ENCODE results near the gene SPPL2A. TPM values are rescaled to one million over a fixed set of nuclear protein-coding genes. Genes with fewer than 3 reads are reported as not detected.

SPPL2A gene
- total and polyA plus RNA-seq, 4 donors, result 67.5 to 135 (median 93.2) TPM

- TF ChIP-seq HNF4A (conservative IDR thresholded peaks at IDR 0.05) (no peak), MAX (IDR thresholded peaks at IDR 0.05) (no peak)
- Histone ChIP-seq H3K9ac (ENCODE audit: low read depth in 1 of 2, low read length in 2 of 2) (no peak overlapping the region), H3K4me1 (ENCODE audit: control insufficient read depth in 4 of 4, insufficient read depth in 4 of 4, low read length in 3 of 4) (no peaks in the 10 kb centered on the region), H3K4me3 (ENCODE audit: low read depth in 1 of 3, low read length in 3 of 3) (no peak overlapping the region), H3K9me3 (ENCODE audit: control insufficient read depth in 4 of 4, low read length in 3 of 4) (no peaks in the 10 kb centered on the region), H3K27me3 (ENCODE audit: control insufficient read depth in 4 of 4, insufficient read depth in 4 of 4, low read length in 3 of 4) (no peaks in the 10 kb centered on the region), H3K27ac (ENCODE audit: low read depth in 1 of 2, low read length in 2 of 2) (no peak overlapping the region), H3K36me3 (ENCODE audit: control insufficient read depth in 4 of 4, insufficient read depth in 3 of 4, low read depth in 1 of 4, low read length in 3 of 4) (peaks cover 2 to 27% (median 18%) of the 10 kb centered on the region in 4 donors)
- DNase-seq (ENCODE audit: low spot score), result no peak
- 94% methylated on average over 1 of the region's 1 CpG for WGBS
Measured at GRCh38 chr15:50744601-50745000, 20.9 kb downstream of the SPPL2A start.

- H3K9me3 ChIP-seq (ENCODE audit: control insufficient read depth in 4 of 4, low read length in 3 of 4), result no peaks in the 10 kb centered on the region
- no peak for DNase-seq (ENCODE audit: low spot score)
- WGBS, result 85% methylated on average over 3 of the region's 3 CpGs
- no peak overlapping the region for H3K9ac ChIP-seq (ENCODE audit: low read depth in 1 of 2, low read length in 2 of 2)
- H3K4me3 ChIP-seq (ENCODE audit: low read depth in 1 of 3, low read length in 3 of 3), result no peak overlapping the region
- H3K4me1 ChIP-seq (ENCODE audit: control insufficient read depth in 4 of 4, insufficient read depth in 4 of 4, low read length in 3 of 4), result no peaks in the 10 kb centered on the region
- no peak overlapping the region for H3K27ac ChIP-seq (ENCODE audit: low read depth in 1 of 2, low read length in 2 of 2)
- peaks cover 5 to 24% (median 18%) of the 10 kb centered on the region in 4 donors for H3K36me3 ChIP-seq (ENCODE audit: control insufficient read depth in 4 of 4, insufficient read depth in 3 of 4, low read depth in 1 of 4, low read length in 3 of 4)
- TF ChIP-seq SP1 (IDR thresholded peaks at IDR 0.05) (no peak), YY1 (IDR thresholded peaks at IDR 0.05) (no peak), RXRA (IDR thresholded peaks at IDR 0.05) (no peak), ZBTB33 (IDR thresholded peaks at IDR 0.05) (no peak), FOXA1 (IDR thresholded peaks at IDR 0.05) (no peak), FOXA2 (IDR thresholded peaks at IDR 0.05) (no peak), MAX (IDR thresholded peaks at IDR 0.05) (no peak), CTCF (IDR thresholded peaks at IDR 0.05; ENCODE audit: low read depth, low read length, missing input control) (no peak), EGR1 (IDR thresholded peaks at IDR 0.05; ENCODE audit: low read depth in 2 of 2) (no peak)
- no peaks in the 10 kb centered on the region for H3K27me3 ChIP-seq (ENCODE audit: control insufficient read depth in 4 of 4, insufficient read depth in 4 of 4, low read length in 3 of 4)
Measured at GRCh38 chr15:50740955-50741354, 24.6 kb downstream of the SPPL2A start.

- Histone ChIP-seq H3K4me3 (ENCODE audit: low read depth in 1 of 3, low read length in 3 of 3) (no peak overlapping the region), H3K4me1 (ENCODE audit: control insufficient read depth in 4 of 4, insufficient read depth in 4 of 4, low read length in 3 of 4) (no peaks in the 10 kb centered on the region), H3K9ac (ENCODE audit: low read depth in 1 of 2, low read length in 2 of 2) (no peak overlapping the region), H3K36me3 (ENCODE audit: control insufficient read depth in 4 of 4, insufficient read depth in 3 of 4, low read depth in 1 of 4, low read length in 3 of 4) (peaks cover 13 to 40% (median 25%) of the 10 kb centered on the region in 4 donors), H3K27ac (ENCODE audit: low read depth in 1 of 2, low read length in 2 of 2) (no peak overlapping the region), H3K9me3 (ENCODE audit: control insufficient read depth in 4 of 4, low read length in 3 of 4) (no peaks in the 10 kb centered on the region), H3K27me3 (ENCODE audit: control insufficient read depth in 4 of 4, insufficient read depth in 4 of 4, low read length in 3 of 4) (no peaks in the 10 kb centered on the region)
- 84% methylated on average over 8 of the region's 8 CpGs for WGBS
- no peak for DNase-seq (ENCODE audit: low spot score)
- TF ChIP-seq HNF4A (conservative IDR thresholded peaks at IDR 0.05), result peak in 1 of 2 donors; percentile 13
- no peak for TF ChIP-seq ATF3 (IDR thresholded peaks at IDR 0.05)
- no peak for TF ChIP-seq NR2F2 (IDR thresholded peaks at IDR 0.05)
- no peak for TF ChIP-seq YY1 (IDR thresholded peaks at IDR 0.05)
- TF ChIP-seq FOXA1 (IDR thresholded peaks at IDR 0.05), result no peak
Measured at GRCh38 chr15:50736823-50737222, 28.7 kb downstream of the SPPL2A start.

All from liver (tissue), 9 donors.